GM23248 (cell line): ENCODE results near the gene KRTAP9-6. TPM values are rescaled to one million over a fixed set of nuclear protein-coding genes. Genes with fewer than 3 reads are reported as not detected.
"Not testable (repeated sequence)": the region's sequence is repeated elsewhere in the genome, so short reads cannot be mapped to it uniquely, and the experiment has no call there.

Experiments
- DNase-seq: peaks from one replicate; pipeline ENCODE4 v3.0.0-alpha.2; 2015
- H2AFZ ChIP-seq: fragments of 200-600 bp; sonication (generic); 2 replicates; pipeline ENCODE4 v1.6.1; 2016; ENCODE audit warnings: antibody characterized with exemption
- H3F3A ChIP-seq: fragments of 200-600 bp; sonication (generic); 2 replicates; pipeline ENCODE4 v1.6.1; 2016; ENCODE audit warnings: mild to moderate bottlenecking, antibody characterized with exemption, mixed run types; ENCODE audit not compliant: insufficient read depth
- H3K27ac ChIP-seq: fragments of 200-600 bp; sonication (generic); 2 replicates; pipeline ENCODE4 v1.5.1; 2016; ENCODE audit warnings: mild to moderate bottlenecking
- H3K27me3 ChIP-seq: fragments of 200-600 bp; sonication (generic); replicated peaks from 2 replicates; pipeline ENCODE4 v1.6.1; 2016; ENCODE audit warnings: mild to moderate bottlenecking; ENCODE audit not compliant: insufficient read depth
- H3K36me3 ChIP-seq: fragments of 200-600 bp; sonication (generic); 2 replicates; pipeline ENCODE4 v1.6.1; 2016; ENCODE audit warnings: low read depth, mild to moderate bottlenecking
- H3K4me1 ChIP-seq: fragments of 200-600 bp; sonication (generic); 2 replicates; pipeline ENCODE4 v1.6.1; 2016; ENCODE audit warnings: mild to moderate bottlenecking; ENCODE audit not compliant: insufficient read depth
- H3K4me2 ChIP-seq: fragments of 200-600 bp; sonication (generic); one replicate; pipeline ENCODE4 v1.6.1; 2016; ENCODE audit warnings: mild to moderate bottlenecking; ENCODE audit not compliant: unreplicated experiment
- H3K4me3 ChIP-seq: fragments of 200-600 bp; sonication (generic); 2 replicates; pipeline ENCODE4 v1.5.1; 2016; ENCODE audit warnings: mild to moderate bottlenecking
- H3K79me2 ChIP-seq: fragments of 200-600 bp; sonication (generic); 2 replicates; pipeline ENCODE4 v1.6.1; 2016; ENCODE audit warnings: mild to moderate bottlenecking; ENCODE audit not compliant: insufficient read depth
- H3K9ac ChIP-seq: fragments of 200-600 bp; sonication (generic); 2 replicates; pipeline ENCODE4 v1.6.1; 2016; ENCODE audit warnings: mild to moderate bottlenecking
- H3K9me2 ChIP-seq: fragments of 200-600 bp; sonication (generic); 2 replicates; pipeline ENCODE4 v1.6.1; 2016; ENCODE audit warnings: mixed run types, mild to moderate bottlenecking, moderate library complexity; ENCODE audit not compliant: insufficient read depth
- H3K9me3 ChIP-seq: fragments of 200-600 bp; sonication (generic); one replicate; pipeline ENCODE4 v1.6.1; 2017; ENCODE audit warnings: low read depth
- H4K20me1 ChIP-seq: fragments of 200-600 bp; sonication (generic); 2 replicates; pipeline ENCODE4 v1.6.0; 2016; ENCODE audit not compliant: insufficient read depth
- EZH2 ChIP-seq: fragments of 200-600 bp; sonication (generic); IDR thresholded peaks from 2 replicates; pipeline ENCODE4 v1.6.1; 2018; ENCODE audit warnings: antibody characterized with exemption, mild to moderate bottlenecking; ENCODE audit not compliant: insufficient read depth, poor library complexity, severe bottlenecking
- EZH2phosphoT487 ChIP-seq: fragments of 200-600 bp; sonication (generic); IDR thresholded peaks from 2 replicates; pipeline ENCODE4 v1.6.1; 2018; ENCODE audit warnings: antibody characterized with exemption, moderate library complexity, mild to moderate bottlenecking, low read depth; ENCODE audit not compliant: insufficient read depth
- WGBS, 2 experiments: methylation state at CpG; one replicate each; pipeline ENCODE4 v1.1.6; 2015 to 2017; ENCODE audit warnings: low lambda C conversion rate in 2 of 2, low coverage in 1 of 2; ENCODE audit errors: missing lambda C conversion rate in 2 of 2; 5-methylcytosine and 5-hydroxymethylcytosine counted together
- in situ Hi-C: fragments of 300-500 bp; cut with MboI; formaldehyde crosslinking; loops from 2 replicates; pipeline ENCODE4 v1.15.0; 2020
- polyA plus RNA-seq: library from polyadenylated mRNA; unstranded; fragments of >200 nt; fragmentation: Nextera tagmentation; extraction: Ambion mirVana; gene quantifications from 2 replicates; pipeline ENCODE4 v1.2.1, GENCODE V29; 2016
- total RNA-seq: library from RNA; depleted of rRNA; stranded (reverse); fragments of >200 nt; shearing (Covaris generic); gene quantifications from 2 replicates; pipeline ENCODE4 v1.2.3, GENCODE V29; 2014

The KRTAP9-6 gene
- total and polyA plus RNA-seq, 2 experiments from 2014 or later = not detected

DNA sequence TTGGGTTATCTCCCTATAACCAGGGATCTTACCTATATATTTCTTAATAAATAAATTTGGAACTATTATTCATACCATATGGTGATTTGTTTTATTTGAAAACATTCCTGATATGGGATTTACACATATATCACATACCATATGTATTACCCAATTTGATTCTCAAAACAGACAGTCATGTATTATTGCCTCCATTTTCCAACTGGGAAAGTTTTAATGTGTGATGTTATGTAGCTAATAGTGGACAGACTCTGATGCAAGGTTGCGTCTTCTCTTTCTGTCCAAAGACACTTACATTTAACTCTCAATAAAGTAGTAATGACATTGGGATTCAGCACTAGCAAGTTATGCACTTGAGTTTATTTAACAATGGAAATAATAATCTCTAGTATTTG, 8.9 kb upstream of the KRTAP9-6 start:
- H3K9me2 ChIP-seq = peaks cover 10% of the 10 kb centered on the region; the same call in 1 of the 2 replicates
- no peak overlapping the region for H2AFZ ChIP-seq
- 93 to 95% methylated on average over 1 of the region's 1 CpG for whole genome bisulfite sequencing, 2 experiments
- in situ Hi-C loops = no loop called here
- no peaks in the 10 kb centered on the region for H4K20me1 ChIP-seq
- no peaks in the 10 kb centered on the region for H3K79me2 ChIP-seq
- H3K4me2 ChIP-seq = peak overlapping the region; percentile 61
- no peak for TF ChIP-seq EZH2phosphoT487
- TF ChIP-seq EZH2 = no peak
- H3K27me3 ChIP-seq = no peaks in the 10 kb centered on the region; the same call in 1 of the 2 replicates
- peak overlapping the region; percentile 36 for H3K27ac ChIP-seq
- no peaks in the 10 kb centered on the region for H3K36me3 ChIP-seq
- peak; percentile 40 for DNase-seq
- no peak overlapping the region for H3K4me3 ChIP-seq
- peaks cover 25% of the 10 kb centered on the region for H3K4me1 ChIP-seq
- H3F3A ChIP-seq = peaks cover 25% of the 10 kb centered on the region
- no peaks in the 10 kb centered on the region for H3K9me3 ChIP-seq
- no peak overlapping the region for H3K9ac ChIP-seq

- Histone ChIP-seq H3K4me2 (peak overlapping the region; percentile 4), H3K27ac (no peak overlapping the region), H3K9ac (no peak overlapping the region), H2AFZ (no peak overlapping the region), H3F3A (peaks cover 25% of the 10 kb centered on the region), H3K27me3 (no peaks in the 10 kb centered on the region; the same call in 1 of the 2 replicates), H3K9me3 (no peaks in the 10 kb centered on the region), H4K20me1 (no peaks in the 10 kb centered on the region), H3K4me1 (peaks cover 25% of the 10 kb centered on the region), H3K9me2 (peaks cover 10% of the 10 kb centered on the region; the same call in 1 of the 2 replicates), H3K4me3 (no peak overlapping the region), H3K36me3 (no peaks in the 10 kb centered on the region), H3K79me2 (no peaks in the 10 kb centered on the region)
- peak; percentile 8 for DNase-seq
- no peak for TF ChIP-seq EZH2phosphoT487
- no peak for TF ChIP-seq EZH2
- in situ Hi-C loops = no loop called here
Observed at GRCh38 chr17:41258406-41258805, 6.8 kb upstream of the KRTAP9-6 start.

GRCh38 chr17:41263212-41263611, 2.0 kb upstream of the KRTAP9-6 start:
- Histone ChIP-seq H3K4me3 (no peak overlapping the region), H4K20me1 (no peaks in the 10 kb centered on the region), H3K9ac (no peak overlapping the region), H3K27me3 (no peaks in the 10 kb centered on the region), H3F3A (0 out of 2 replicates have a peak, but pooled peaks cover 4% of the 10 kb centered on the region), H3K9me3 (no peaks in the 10 kb centered on the region), H2AFZ (no peak overlapping the region), H3K9me2 (peaks cover 6% of the 10 kb centered on the region; the same call in 1 of the 2 replicates), H3K36me3 (no peaks in the 10 kb centered on the region), H3K4me1 (peaks cover 9% of the 10 kb centered on the region; the same call in 1 of the 2 replicates), H3K79me2 (no peaks in the 10 kb centered on the region), H3K27ac (no peak overlapping the region), H3K4me2 (no peak overlapping the region)
- TF ChIP-seq EZH2phosphoT487 (no peak), EZH2 (no peak)
- no peak for DNase-seq
- WGBS, 2 experiments = 95 to 97% methylated on average over 2 of the region's 2 CpGs
- in situ Hi-C loops = no loop called here

- no peak for DNase-seq
- no peak overlapping the region for H3K27ac ChIP-seq
- H3K79me2 ChIP-seq = no peaks in the 10 kb centered on the region
- no peak overlapping the region for H3K9ac ChIP-seq
- no peaks in the 10 kb centered on the region for H3K36me3 ChIP-seq
- H3K9me3 ChIP-seq = no peaks in the 10 kb centered on the region
- no peaks in the 10 kb centered on the region for H3F3A ChIP-seq
- H3K9me2 ChIP-seq = no peaks in the 10 kb centered on the region
- in situ Hi-C loops = no loop called here
- no peaks in the 10 kb centered on the region for H3K4me1 ChIP-seq
- H3K27me3 ChIP-seq = no peaks in the 10 kb centered on the region
- H3K4me3 ChIP-seq = no peak overlapping the region
- 81 to 93% methylated on average over 3 of the region's 3 CpGs for WGBS, 2 experiments
- TF ChIP-seq EZH2 (no peak), EZH2phosphoT487 (no peak)
- no peak overlapping the region for H2AFZ ChIP-seq
- no peaks in the 10 kb centered on the region for H4K20me1 ChIP-seq
- H3K4me2 ChIP-seq = no peak overlapping the region
Observed at GRCh38 chr17:41264599-41264998, 579 bp upstream of the KRTAP9-6 start.

GRCh38 chr17:41267711-41268110, 2.5 kb downstream of the KRTAP9-6 start:
- Histone ChIP-seq H2AFZ (no peak overlapping the region), H3K79me2 (no peaks in the 10 kb centered on the region), H3K4me3 (no peak overlapping the region), H3K27me3 (no peaks in the 10 kb centered on the region), H3K9me3 (no peaks in the 10 kb centered on the region), H3K4me1 (no peaks in the 10 kb centered on the region), H3F3A (no peaks in the 10 kb centered on the region), H3K4me2 (no peak overlapping the region), H3K36me3 (no peaks in the 10 kb centered on the region), H4K20me1 (no peaks in the 10 kb centered on the region), H3K9ac (no peak overlapping the region), H3K9me2 (no peaks in the 10 kb centered on the region), H3K27ac (no peak overlapping the region)
- no peak for DNase-seq
- in situ Hi-C loops = no loop called here
- WGBS, 2 experiments = no CpG with 5 or more reads among the region's 3 CpGs
- no peak for TF ChIP-seq EZH2phosphoT487

GRCh38 chr17:41271323-41271722, 6.1 kb downstream of the KRTAP9-6 start:
- H2AFZ ChIP-seq, H3F3A ChIP-seq, H3K27ac ChIP-seq, in situ Hi-C loops, H3K4me1 ChIP-seq, H3K36me3 ChIP-seq, H3K4me3 ChIP-seq, DNase-seq, H3K9me3 ChIP-seq, H3K79me2 ChIP-seq, H3K4me2 ChIP-seq, H3K9ac ChIP-seq, H3K9me2 ChIP-seq, H3K27me3 ChIP-seq, H4K20me1 ChIP-seq: not testable (repeated sequence)
- no CpG with 5 or more reads among the region's 1 CpG for WGBS, 2 experiments
